HepG2 (cell line): ENCODE measurements around the gene ABCA4. TPM values are rescaled to one million over a fixed set of nuclear protein-coding genes. Genes with fewer than 3 reads are reported as not detected.

Experiments
- ATAC-seq: fragments of 200-7000 bp; cut with Tn5 transposase; 3 replicates; pipeline ENCODE4 v1.9.1; 2020; ENCODE audit warnings: mild to moderate bottlenecking, moderate library complexity
- BruUV-seq: library from RNA; stranded (reverse); fragments of 400-500 nt; replicated peaks from 2 replicates; lab custom pipeline; 2021; lab: Mats Ljungman, UMichigan
- CTCF ChIA-PET: fragments of 300-600 bp; formaldehyde crosslinking; extraction: SDS; loops from one replicate; lab custom pipeline; 2021; ENCODE audit warnings: low total read pairs, inconsistent platforms, low intra/inter-chr PET ratio; lab: Yijun Ruan, JAX
- POLR2A ChIA-PET: fragments of 350-600 bp; sonication (Branson Sonifier 250); formaldehyde crosslinking; loops from one replicate; lab custom pipeline; 2020; ENCODE audit warnings: antibody characterized with exemption, inconsistent platforms; lab: Yijun Ruan, JAX
- DNase-seq: peaks from one replicate; pipeline ENCODE4 v3.0.0-alpha.2; 2015; ENCODE audit warnings: low spot score
- FAIRE-seq: peaks from 3 replicates; lab custom pipeline; 2011; peaks lifted over from hg19 to GRCh38; lab: Jason Lieb, UNC
- H2AFZ ChIP-seq: one replicate; pipeline ENCODE4 v1.6.1; 2011; ENCODE audit warnings: low read length, inconsistent platforms
- H3K27ac ChIP-seq: fragments of 300-600 bp; 3 replicates; pipeline ENCODE4 v1.8.0; 2011; ENCODE audit warnings: mixed run types, mild to moderate bottlenecking, mixed read lengths, low read length, inconsistent platforms; ENCODE audit not compliant: insufficient read depth; ENCODE audit errors: extremely low read length
- H3K27me3 ChIP-seq, 2 experiments: fragments of 200-600 bp in 1 of 2; 2 replicates in 1 of 2; 3 replicates in 1 of 2; pipeline versions ENCODE4 v1.6.0 to v1.8.0; 2011; ENCODE audit warnings: low read length in 2 of 2, mild to moderate bottlenecking in 2 of 2, moderate library complexity in 2 of 2, inconsistent platforms in 1 of 2; ENCODE audit not compliant: insufficient read depth in 2 of 2, control insufficient read depth in 1 of 2
- H3K36me3 ChIP-seq, 2 experiments: fragments of 200-600 bp in 1 of 2; replicated peaks in 1 of 2; 2 replicates in 1 of 2; 3 replicates in 1 of 2; pipeline versions ENCODE4 v1.5.1 to v1.8.0; 2011; ENCODE audit warnings: low read length in 2 of 2, inconsistent platforms in 1 of 2; ENCODE audit not compliant: insufficient read depth in 2 of 2, control insufficient read depth in 1 of 2
- H3K4me1 ChIP-seq: 2 replicates; pipeline ENCODE4 v1.5.1; 2012; ENCODE audit warnings: low read length, inconsistent platforms; ENCODE audit not compliant: insufficient read depth
- H3K4me2 ChIP-seq: 2 replicates; pipeline ENCODE4 v1.6.0; 2011; ENCODE audit warnings: low read depth, low read length, inconsistent platforms
- H3K4me3 ChIP-seq, 3 experiments: fragments of 200-600 bp in 1 of 3; sonication (generic), shearing (Covaris generic) in 1 of 3; replicated peaks in 1 of 3; 2 replicates each; pipeline ENCODE4 v1.5.1; 2011 to 2016; ENCODE audit warnings: low read length in 3 of 3, inconsistent platforms in 2 of 3, low read depth in 2 of 3, mild to moderate bottlenecking in 2 of 3, control low read depth in 1 of 3, mixed read lengths in 1 of 3; ENCODE audit not compliant: insufficient read depth in 1 of 3
- H3K79me2 ChIP-seq: one replicate; pipeline ENCODE4 v1.6.1; 2011; ENCODE audit warnings: low read length, inconsistent platforms; ENCODE audit not compliant: insufficient read depth
- H3K9ac ChIP-seq: 2 replicates; pipeline ENCODE4 v1.6.0; 2011; ENCODE audit warnings: mild to moderate bottlenecking, low read depth, low read length, inconsistent platforms; ENCODE audit not compliant: insufficient read depth
- H3K9me3 ChIP-seq: 2 replicates; pipeline ENCODE4 v1.5.1; 2012; ENCODE audit warnings: mild to moderate bottlenecking, low read length
- H4K20me1 ChIP-seq: 2 replicates; pipeline ENCODE4 v1.6.0; 2011; ENCODE audit warnings: inconsistent platforms, mild to moderate bottlenecking, low read length, moderate library complexity; ENCODE audit not compliant: insufficient read depth
- FLYWCH1 ChIP-seq: sonication (generic); formaldehyde crosslinking; IDR thresholded peaks from 2 replicates; pipeline ENCODE4 v1.8.1; 2023; ENCODE audit warnings: mild to moderate bottlenecking, missing genetic modification reagents
- GABPA ChIP-seq, 2 experiments: IDR thresholded peaks; 2 replicates each; pipeline ENCODE4 v1.6.1; 2011 to 2016; ENCODE audit warnings: low read depth in 2 of 2, low read length in 1 of 2, missing biosample characterization in 1 of 2, missing genetic modification characterization in 1 of 2
- GATAD1 ChIP-seq: IDR thresholded peaks from 2 replicates; pipeline ENCODE4 v1.6.1; 2016; ENCODE audit warnings: missing genetic modification reagents, missing compliant biosample characterization
- KLF6 ChIP-seq: IDR thresholded peaks from 2 replicates; pipeline ENCODE4 v1.8.0; 2016; ENCODE audit warnings: missing biosample characterization, missing genetic modification reagents
- PCBP1 ChIP-seq: fragments of 200-400 bp; formaldehyde crosslinking; IDR thresholded peaks from 2 replicates; pipeline ENCODE4 v1.6.1; 2017; ENCODE audit warnings: mild to moderate bottlenecking, low read depth, low read length, borderline replicate concordance
- TP53 ChIP-seq: sonication (generic); formaldehyde crosslinking; conservative IDR thresholded peaks from 2 replicates; pipeline ENCODE4 v1.4.0; 2020; ENCODE audit warnings: missing genetic modification reagents
- ZC3H13 ChIP-seq: sonication (generic); formaldehyde crosslinking; IDR thresholded peaks from 2 replicates; pipeline ENCODE4 v1.8.1; 2023; ENCODE audit warnings: mild to moderate bottlenecking, missing genetic modification reagents, moderate library complexity
- ZNF142 ChIP-seq: sonication (generic); formaldehyde crosslinking; IDR thresholded peaks from 2 replicates; pipeline ENCODE4 v1.4.0; 2020; ENCODE audit warnings: missing genetic modification reagents
- ZNF292 ChIP-seq: sonication (generic); formaldehyde crosslinking; IDR thresholded peaks from 2 replicates; pipeline ENCODE4 v1.8.1; 2022; ENCODE audit warnings: mild to moderate bottlenecking, low read depth, missing genetic modification reagents, borderline replicate concordance
- ZNF335 ChIP-seq: sonication (generic); formaldehyde crosslinking; IDR thresholded peaks from 2 replicates; pipeline ENCODE4 v1.4.0; 2020; ENCODE audit warnings: missing genetic modification reagents
- ZNF484 ChIP-seq: sonication (generic); formaldehyde crosslinking; IDR thresholded peaks from 2 replicates; pipeline ENCODE4 v1.5.1; 2020; ENCODE audit warnings: mild to moderate bottlenecking, low read depth, missing genetic modification reagents, borderline replicate concordance
- ZNF670 ChIP-seq: sonication (generic); formaldehyde crosslinking; IDR thresholded peaks from 2 replicates; pipeline ENCODE4 v1.8.0; 2022; ENCODE audit warnings: mild to moderate bottlenecking, missing genetic modification reagents, borderline replicate concordance
- ZNF672 ChIP-seq: sonication (generic); formaldehyde crosslinking; IDR thresholded peaks from 2 replicates; pipeline ENCODE4 v1.8.1; 2022; ENCODE audit warnings: missing genetic modification reagents
- WGBS: methylation state at CpG from one replicate; pipeline ENCODE4 v1.1.6; 2017; ENCODE audit warnings: low lambda C conversion rate; 5-methylcytosine and 5-hydroxymethylcytosine counted together
- in situ Hi-C: cut with HindIII; loops from 2 replicates; pipeline ENCODE4 v1.10.0; 2017; ENCODE audit warnings: low pct_unique_long_range_greater_than_20kb; ENCODE audit not compliant: extremely low pct_ligation_motif_present
- intact Hi-C: fragments of 100-400 bp; cut with micrococcal nuclease; formaldehyde crosslinking; loops from one replicate; pipeline ENCODE4 v1.10.0; 2022; ENCODE audit not compliant: unreplicated experiment
- polyA plus RNA-seq, 8 experiments: library from polyadenylated mRNA; depleted of rRNA in 3 of 8; stranded (reverse) in 7 of 8; unstranded in 1 of 8; fragments of >200 nt; fragmentation: Illumina TruSeq in 4 of 8; extraction: Trizol in 4 of 8; gene quantifications; 2 replicates each; pipeline versions ENCODE4 v1.2.1 to v1.2.3, GENCODE V29; 2011 to 2016; ENCODE audit warnings: low read depth in 4 of 8, missing spikeins in 1 of 8, mixed read lengths in 1 of 8; ENCODE audit not compliant: insufficient read depth in 1 of 8
- total RNA-seq, 5 experiments: library from RNA; depleted of rRNA; stranded (reverse); fragments of >200 nt; fragmentation: Illumina TruSeq; extraction: Trizol; gene quantifications; 2 replicates each; pipeline ENCODE4 v1.2.3, GENCODE V29; 2016; ENCODE audit warnings: low read depth in 1 of 5

The ABCA4 gene
- total and polyA plus RNA-seq, 2 of the 13 experiments (the other 11 are each of a cell fraction or from before 2014, with no cell fraction given), result 0.24 to 0.67 TPM

- no peak for TF ChIP-seq PCBP1
- no peak for TF ChIP-seq ZNF142 (CRISPR knock-in tag)
- no peak for TF ChIP-seq GABPA (IDR thresholded peaks at IDR 0.05; ENCODE audit: low read depth, low read length)
- TF ChIP-seq GABPA (CRISPR knock-in tag; IDR thresholded peaks at IDR 0.05; ENCODE audit: low read depth), result no peak
- no peak for TF ChIP-seq ZNF484
Measured at GRCh38 chr1:94056996-94057395, 64.0 kb downstream of the ABCA4 start (continued).

- 68% methylated on average over 5 of the region's 6 CpGs for WGBS
- Histone ChIP-seq H2AFZ (no peak overlapping the region), H3K4me1 (peaks cover 49% of the 10 kb centered on the region), H3K79me2 (no peaks in the 10 kb centered on the region), H3K36me3 (no peaks in the 10 kb centered on the region), H3K4me2 (no peak overlapping the region), H3K9ac (no peak overlapping the region), H3K9me3 (no peaks in the 10 kb centered on the region), H3K27ac (no peak overlapping the region), H3K27me3 (no peaks in the 10 kb centered on the region), H3K4me3 (no peak overlapping the region), H4K20me1 (no peaks in the 10 kb centered on the region)
- ATAC-seq, result no peak
- DNase-seq, result no peak
- intact Hi-C loops (no loop called here), in situ Hi-C loops (no loop called here)
- ChIA-PET CTCF (no interaction called here), POLR2A (no interaction called here)
- TF ChIP-seq GATAD1, result no peak
- no peak for TF ChIP-seq FLYWCH1 (CRISPR knock-in tag)
- TF ChIP-seq KLF6, result no peak
- no peak for TF ChIP-seq ZNF292
- TF ChIP-seq ZNF335 (CRISPR knock-in tag), result no peak
- no peak for TF ChIP-seq ZNF670 (CRISPR knock-in tag)
- TF ChIP-seq TP53, result no peak
- TF ChIP-seq ZC3H13 (CRISPR knock-in tag), result no peak
- no peak for TF ChIP-seq ZNF672 (CRISPR knock-in tag)
- FAIRE-seq, result no peak
- no TSS peak for BruUV-seq
Measured at GRCh38 chr1:94056171-94056570, 64.8 kb downstream of the ABCA4 start.
